Activated CD4-positive, CD25-positive, alpha-beta regulatory T cell treated with anti-CD3 and anti-CD28 coated beads, Interleukin-2, amount 50 U/mL, for 24 hours (primary cell): Measurements from ENCODE around the gene MTF1.

Experiments
- ATAC-seq, 2 donors: fragments of 150-1000 bp; cut with Tn5 transposase; one replicate each; pipeline ENCODE4 v1.10.0; 2021; ENCODE audit warnings: mild to moderate bottlenecking in 1 of 2, moderate library complexity in 1 of 2

MTF1 gene

DNA sequence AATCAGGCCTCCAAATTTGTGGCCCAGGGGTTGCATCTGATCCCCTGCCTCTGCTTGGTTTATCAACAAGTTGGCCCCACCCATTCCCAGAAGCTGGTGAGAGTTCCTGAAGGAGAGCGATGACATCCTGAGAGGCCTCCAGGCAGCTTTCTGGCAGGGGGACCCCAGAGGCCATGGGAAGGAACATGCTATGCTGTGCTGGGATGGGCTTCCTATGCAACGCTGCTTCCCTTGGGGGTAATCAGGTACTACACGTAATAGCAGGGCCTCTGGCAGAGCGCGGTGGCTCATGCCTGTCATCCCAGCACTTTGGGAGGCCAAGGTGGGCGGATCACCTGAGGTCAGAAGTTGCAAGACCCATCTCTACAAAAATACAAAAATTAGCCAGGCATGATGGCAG lies 8.4 kb upstream of the MTF1 start:
- ATAC-seq = no peak

DNA sequence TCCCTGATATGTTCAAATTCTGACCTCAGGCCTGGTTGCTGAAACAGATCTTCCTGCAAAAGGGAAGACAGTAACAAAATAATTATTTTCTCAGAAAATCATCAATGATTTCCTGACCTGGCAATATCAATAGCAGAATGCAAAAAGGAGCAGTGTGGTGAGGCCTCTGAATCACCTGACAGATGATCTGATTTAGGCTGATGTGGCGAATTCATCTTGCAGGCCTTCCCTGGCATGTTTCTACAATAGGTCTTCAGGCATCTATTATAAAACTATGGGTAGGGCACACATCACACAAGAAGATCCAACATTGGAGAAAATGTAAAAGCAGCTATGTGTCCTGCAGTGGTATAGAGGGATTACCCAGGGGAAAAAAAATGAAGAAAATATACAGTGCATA lies 7.1 kb upstream of the MTF1 start:
- ATAC-seq = no peak

DNA sequence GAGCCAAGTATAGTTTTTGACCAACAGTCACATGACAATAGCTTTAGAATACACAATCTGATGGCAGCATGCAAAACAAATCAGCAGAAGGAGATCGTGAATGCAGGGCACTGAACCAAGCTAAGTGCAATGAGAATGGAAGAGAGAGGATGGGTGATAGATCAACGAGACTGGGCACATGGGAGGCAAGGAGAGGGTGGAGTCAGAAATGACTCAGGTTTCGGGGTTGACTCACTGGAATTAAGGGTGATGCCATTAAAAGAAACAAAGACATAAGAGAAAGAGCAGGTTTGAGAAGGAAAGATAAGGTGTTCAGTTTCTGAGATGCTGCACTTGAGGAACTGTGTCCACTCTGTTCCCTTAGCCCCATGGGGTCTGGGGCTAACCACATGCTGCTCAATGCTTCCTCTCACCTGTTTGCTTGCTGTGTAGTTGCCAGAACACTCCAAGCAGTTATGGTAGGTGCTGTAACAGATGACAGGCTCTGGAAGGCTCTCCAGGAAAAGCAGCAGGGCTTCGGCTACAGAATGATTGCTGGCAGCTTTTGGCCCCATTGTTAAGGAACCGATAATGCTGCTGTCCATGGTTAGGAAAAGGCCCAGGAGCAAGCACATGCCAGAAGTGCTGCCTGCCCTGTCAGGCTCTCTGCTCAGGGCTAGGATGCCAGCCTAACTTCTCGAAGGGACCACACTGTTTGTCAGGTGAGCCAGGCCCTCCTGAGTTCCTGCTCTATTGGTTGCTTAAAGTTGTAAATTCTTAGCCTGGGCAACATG lies 6.1 kb upstream of the MTF1 start:
- peak; percentile 81 to 87 for ATAC-seq

DNA sequence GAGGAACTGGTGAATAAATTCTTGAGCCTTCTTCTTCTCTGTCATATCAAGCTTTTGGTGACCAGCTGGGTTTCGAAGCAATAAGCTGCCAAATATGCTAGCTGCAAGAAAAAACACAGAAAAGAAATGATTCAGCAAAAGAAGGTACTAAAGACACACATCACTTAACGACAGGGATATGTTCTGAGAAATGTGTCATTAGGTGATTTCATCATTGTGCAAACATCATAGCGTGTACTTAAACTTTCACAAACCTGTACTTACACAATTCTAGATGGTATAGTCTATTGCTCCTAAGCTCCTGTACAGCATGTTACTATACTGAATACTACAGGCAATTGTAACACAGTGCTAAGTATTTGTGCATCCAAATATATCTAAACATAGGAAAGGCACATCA lies 2.9 kb upstream of the MTF1 start:
- ATAC-seq = no peak

DNA sequence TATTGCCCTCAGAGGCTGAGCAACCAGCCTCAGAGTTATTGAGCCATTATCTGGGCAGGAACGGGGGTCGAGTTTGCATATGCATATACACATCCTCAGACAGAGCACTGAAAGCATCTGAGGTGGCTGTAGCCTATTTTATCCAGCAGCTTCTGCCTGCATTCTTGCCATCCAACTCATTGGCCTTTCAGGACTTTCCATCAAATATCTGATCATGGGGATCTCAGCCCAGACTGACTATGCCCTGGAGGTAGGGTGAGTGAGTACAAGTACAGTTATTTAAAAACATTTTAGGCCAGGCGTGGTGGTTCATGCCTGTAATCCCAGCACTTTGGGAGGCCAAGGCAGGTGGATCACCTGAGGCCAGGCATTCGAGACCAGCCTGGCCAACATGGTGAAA lies 1.8 kb upstream of the MTF1 start:
- ATAC-seq = no peak

DNA sequence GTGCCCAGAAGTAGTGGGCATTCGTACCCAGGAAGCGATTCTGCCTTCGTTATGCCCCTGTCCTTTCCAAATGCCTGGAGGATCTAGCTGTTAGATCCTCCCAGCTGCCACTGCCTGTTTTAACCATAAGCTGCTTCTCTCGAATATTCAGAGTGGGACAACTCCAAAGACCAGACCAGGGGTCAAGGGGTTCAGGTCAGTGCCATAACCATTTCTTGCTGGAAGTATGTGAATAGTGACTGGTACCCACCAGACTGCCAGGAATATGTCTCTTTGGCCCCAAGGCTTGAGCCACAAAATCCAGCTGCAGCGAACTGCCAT lies 914 bp upstream of the MTF1 start:
- no peak for ATAC-seq

DNA sequence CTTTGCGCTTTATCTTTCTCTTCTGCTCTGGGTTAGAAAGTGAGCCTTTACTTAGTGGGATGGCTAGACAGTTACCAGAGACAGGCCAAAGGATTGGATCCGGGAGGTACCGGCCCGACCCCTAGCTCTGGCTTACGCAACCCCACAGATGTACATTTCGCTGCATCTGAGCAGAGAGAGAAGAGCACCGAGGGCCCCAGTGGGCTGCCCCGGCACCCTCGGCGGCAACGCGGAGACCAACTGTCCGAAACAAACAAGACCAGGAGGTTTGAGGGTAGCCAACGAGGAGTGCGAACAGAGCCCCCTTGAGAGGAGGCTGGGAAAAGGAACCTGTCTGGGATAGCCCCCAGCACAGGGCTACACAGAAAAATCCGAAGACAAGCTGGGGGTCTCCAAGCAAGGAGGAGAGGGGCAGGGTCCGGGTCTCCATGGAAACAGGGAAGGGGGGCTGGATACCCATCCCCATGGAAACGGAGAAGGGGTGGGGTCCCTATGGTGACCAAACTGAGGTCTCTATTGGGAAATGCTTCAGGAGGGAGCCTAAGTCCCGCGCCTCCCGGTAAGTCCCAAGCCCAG lies 373 bp downstream of the MTF1 start:
- peak in 1 of 2 donors; percentile 1 for ATAC-seq

DNA sequence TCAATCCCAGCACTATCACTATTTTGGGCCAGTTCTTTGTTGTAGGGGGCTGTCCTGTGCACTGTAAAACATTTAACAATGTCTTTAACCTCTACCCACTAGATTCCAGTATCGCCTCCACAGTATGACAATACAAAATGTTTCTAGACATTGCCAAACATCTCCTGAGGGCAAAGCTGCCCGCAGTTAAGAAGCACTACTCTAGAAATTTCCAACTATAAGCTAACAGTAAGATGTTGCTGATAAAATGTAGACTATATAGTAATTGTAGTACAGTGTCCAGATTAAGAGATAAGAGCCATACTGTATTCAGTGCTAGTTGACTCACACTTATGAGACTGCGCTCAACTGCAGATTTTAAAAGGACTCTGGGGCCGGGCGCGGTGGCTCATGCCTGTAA lies 5.0 kb downstream of the MTF1 start:
- ATAC-seq = peak in 1 of 2 donors; percentile 2

DNA sequence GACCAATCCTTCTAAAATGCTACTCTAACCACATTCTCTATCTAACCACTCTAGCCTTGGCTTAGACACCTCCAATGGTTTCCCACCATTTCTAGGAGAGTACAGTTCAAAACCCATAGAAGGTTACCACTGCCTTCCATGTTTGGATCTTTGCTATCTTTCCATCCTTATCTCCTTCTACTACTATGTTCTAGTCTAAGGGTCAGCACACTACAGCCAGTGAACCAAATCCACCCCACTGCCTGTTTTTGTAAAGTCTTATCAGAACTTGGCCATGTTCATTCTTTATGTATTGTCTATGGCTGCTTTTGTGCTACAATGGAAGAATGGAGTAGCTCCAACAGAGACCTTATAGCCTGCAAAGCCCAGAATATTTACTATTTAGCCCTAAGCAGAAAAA lies 6.2 kb downstream of the MTF1 start:
- ATAC-seq = no peak

DNA sequence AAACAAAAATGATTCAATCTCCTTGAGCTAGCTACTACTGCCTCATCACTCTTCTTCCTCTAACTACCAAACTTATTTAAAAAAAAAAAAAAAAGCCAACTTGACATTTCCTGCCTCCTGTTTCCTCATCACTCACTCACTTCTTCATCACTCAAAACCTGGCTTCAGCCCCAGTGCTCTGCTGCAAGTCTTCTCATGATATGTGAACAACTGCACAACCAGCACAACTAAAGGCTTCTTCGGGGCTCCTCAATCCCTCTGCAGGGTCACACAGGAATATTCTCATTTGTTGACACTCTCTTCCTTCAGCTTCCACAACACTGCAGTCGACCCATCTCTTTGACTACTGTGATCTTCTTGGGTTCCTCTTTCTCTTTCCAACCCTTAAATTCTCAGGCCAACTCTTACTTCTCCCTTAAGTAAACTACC lies 7.6 kb downstream of the MTF1 start:
- ATAC-seq = no peak

DNA sequence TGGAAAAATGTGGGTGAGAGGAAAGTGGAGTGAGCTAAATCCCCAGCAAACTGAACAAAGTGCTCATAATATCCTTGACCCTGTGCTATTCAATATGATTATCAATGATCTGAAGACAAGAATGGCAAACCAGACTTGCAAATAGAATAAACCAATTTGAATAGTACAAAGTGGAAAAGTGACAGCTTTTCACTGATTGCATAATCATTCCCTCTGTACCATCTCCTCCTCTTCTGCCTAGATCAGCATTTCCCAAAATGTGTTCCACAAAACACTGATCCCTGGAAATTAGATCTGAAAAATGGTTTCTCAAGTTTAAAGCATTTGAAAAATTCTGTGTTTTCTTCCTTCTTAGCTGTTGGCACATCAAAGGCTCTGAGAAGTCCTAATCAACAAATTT lies 8.1 kb downstream of the MTF1 start:
- no peak for ATAC-seq

DNA sequence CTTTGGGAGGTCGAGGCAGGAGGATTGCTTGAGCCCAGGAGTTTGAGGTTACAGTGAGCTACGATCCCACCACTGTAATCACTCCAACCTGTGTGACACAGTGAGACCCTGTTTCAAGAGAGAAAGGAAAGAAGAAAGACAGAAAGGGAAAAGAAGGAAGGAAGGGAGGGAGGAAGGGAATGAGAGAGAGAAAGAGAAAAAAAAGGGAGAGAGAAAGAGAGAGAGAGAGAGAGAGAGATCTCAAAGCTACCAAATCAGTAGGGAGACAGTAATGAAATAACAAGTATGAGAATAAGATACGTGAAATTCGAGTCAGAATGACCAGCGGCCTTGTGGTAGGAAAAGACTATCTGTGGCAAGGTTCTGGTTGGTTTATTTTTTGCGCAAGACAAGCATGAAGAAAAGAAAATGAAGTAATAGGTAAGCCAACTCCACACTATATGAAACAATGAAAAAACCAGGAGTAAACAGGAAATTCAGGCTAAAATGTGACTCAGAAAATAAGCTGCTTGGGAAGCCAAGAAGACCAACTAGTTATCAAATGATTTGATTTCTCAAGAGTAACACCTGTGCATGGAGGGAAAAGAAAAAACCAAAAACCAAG lies 8.9 kb downstream of the MTF1 start:
- no peak for ATAC-seq

DNA sequence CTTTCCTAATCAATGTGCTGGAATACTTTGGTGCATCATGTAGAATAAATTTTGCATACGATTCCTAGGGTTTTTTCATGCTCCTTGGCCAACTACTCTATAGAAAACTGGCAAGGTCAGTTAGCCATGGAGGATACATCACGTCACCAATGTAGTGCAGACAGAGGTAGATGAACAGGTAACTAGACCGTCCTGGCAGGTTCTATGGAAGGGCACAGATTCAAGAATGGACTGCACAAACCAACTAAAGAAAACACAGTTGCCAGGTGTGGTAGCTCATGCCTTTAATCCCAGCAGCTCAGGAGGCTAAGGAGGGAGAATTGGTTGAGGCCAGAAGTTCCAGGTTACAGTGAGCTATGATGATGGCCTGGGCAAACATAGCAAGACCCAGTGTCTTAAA lies 9.9 kb downstream of the MTF1 start:
- no peak for ATAC-seq

DNA sequence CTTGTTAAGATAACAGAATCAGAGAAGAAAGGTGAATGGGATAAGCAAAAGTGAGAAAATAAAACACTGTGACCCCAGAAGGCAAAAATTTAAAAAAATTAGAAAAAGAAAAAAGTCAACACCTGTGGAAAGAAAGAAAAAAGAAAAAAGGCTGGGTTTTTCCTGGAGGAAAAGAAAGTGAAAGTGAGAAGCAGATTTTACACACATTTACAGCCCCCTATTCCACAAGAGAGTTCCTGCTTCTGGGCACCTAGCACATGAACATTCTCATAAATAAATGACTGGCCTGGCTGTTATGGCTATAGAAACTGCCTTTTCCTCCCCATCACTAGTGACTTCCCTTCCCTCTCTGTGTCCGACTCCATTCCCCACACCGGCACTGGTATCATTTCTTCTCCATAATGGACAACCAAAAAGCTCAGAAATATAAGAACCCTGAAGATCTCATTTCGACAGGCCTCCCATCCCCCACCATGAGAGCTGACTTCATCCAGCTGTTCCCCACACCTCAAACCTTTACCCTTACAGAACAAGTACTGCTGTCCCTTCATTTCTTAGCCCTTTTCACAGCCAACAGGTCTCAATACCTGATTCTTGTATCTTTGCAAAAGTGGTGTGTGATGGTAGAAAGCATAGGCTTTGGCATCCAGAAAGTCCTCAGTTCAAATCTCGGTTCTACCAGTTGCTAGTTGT lies 12.6 kb downstream of the MTF1 start:
- no peak for ATAC-seq

DNA sequence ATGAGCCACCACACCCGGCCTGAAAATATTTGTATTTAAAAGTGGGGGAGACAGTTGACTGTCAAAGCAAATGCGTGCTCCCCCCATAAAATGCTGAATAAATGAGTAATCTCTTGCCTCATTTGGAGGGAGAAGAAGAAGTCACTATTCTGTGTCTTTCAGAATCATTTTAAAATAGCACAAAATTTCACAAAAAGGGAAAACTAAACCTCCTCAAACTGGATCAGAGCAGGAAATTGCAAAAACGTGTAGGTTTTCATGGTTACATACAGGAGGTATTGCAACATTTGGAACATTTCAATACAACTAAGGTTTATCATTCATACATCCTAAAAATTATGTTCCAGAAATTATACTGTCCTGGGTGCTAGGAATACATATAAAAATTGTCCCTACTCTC lies 13.6 kb downstream of the MTF1 start:
- ATAC-seq = no peak

DNA sequence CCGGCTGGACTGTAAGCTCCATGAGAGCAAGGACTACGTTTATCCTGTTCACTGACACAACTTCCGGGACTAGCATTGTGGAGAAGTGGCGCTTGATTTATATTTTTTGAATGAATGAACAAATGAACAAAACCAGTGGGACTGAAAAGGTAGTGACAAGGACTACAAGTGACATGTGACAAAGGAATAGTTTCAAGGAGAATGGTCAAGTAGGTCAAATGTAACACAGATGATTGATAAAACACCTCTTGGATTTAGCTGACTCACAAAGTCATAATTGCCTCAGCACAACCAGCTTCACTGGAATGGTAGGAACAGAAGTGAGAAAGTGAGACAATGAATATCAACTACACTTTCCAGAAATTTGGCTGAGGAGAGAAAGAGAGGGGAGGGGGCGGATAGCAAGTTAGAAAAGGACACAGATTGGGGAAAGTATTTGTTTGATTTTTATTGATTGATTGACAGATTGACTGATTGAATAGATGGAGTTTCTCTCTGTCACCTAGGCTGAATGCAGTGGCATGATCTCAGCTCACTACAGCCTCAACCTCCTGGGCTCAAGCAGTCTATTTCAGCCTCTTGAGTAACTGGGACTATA lies 14.2 kb downstream of the MTF1 start:
- ATAC-seq = no peak

DNA sequence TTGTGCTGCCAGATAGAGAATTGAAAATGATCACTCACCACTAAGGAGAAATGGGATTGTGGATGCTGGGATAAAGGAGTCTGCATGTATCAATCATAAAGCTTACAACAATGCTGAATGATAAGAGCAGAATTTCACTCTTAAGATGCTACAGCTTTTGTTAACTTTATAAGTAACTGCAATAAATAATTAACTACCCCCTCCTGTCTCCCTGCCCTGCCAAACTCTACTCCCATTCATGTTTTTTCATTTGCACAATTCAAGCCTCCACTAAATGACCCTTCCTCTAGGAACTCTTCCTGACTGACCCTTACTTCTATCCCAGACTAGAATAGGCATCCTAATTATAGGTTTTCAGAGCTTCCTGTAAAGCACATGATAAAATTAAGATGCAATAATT lies 14.9 kb downstream of the MTF1 start:
- ATAC-seq = no peak

DNA sequence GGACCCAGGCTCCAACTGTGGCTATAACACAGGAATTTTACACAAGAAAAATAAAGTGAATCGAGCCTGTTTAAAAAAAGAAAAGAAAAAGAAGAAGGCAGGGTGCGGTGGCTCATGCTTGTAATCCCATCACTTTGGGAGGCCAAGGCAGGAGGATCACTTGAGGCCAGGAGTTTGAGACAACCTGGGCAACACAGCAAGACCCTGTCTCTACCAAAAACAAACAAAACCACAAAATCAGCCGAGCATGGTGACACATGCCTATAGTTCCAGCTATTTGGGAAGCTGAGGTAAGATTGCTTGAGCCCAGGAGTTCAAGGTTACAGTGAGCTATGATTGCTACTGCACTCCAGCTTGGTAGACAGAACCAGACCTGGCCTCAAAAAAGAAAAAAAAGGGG lies 17.7 kb downstream of the MTF1 start:
- ATAC-seq = no peak

DNA sequence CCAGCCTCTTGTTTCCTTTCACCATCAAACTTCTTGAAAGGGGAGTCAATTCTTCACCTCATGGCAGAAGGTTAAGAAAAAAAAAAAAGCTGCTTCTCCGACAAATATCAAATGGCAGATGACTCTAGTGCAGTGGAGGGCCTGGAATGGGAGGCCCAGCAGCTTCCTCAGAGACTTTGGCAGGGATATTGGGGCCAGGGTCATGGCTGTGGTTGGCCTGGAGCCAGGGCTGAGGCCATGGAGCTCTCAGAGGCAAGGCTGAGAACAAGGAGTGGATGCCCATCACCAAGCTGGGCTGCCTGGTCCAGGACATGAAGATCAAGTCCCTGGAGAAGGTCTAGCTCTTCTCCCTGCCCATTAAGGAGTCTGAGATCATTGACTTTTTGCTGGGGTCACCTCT lies 18.7 kb downstream of the MTF1 start:
- no peak for ATAC-seq

DNA sequence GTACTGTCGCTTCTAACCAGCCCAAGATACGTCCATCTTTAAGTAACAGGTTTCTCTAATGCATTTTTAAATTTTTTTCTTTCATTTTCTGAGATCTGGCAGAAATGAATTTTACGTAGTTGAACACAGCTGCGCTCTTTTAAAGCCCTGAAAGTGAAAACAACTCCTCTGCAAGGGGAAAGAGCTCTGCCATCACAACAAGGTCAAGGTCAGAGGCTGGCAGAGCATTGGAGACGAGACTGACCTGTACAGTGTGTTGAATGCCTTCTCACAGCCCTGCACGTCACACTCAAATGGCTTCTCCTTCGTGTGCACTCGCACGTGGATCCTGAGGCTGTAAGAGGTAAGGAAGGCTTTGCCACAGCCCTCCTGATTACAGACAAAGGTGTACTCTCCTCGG lies 19.7 kb downstream of the MTF1 start:
- ATAC-seq = no peak

DNA sequence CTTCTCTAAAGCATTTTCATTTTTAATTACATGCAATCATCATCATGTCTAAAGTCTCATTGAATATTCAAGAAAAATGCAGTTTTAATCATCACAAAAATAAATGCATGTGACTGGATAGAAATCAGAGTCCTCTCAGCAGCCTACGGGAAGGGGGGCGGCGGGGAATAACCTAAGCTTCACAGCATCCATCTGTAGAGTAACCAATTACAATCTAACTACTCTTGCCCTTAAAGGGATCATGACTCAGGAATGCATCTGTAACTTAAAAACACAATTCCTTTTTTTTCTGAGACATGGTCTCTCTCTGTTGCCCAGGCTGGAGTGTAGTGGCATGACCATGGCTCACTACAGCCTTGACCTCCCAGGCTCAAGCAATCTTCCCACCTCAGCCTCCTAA lies 22.6 kb downstream of the MTF1 start:
- no peak for ATAC-seq

DNA sequence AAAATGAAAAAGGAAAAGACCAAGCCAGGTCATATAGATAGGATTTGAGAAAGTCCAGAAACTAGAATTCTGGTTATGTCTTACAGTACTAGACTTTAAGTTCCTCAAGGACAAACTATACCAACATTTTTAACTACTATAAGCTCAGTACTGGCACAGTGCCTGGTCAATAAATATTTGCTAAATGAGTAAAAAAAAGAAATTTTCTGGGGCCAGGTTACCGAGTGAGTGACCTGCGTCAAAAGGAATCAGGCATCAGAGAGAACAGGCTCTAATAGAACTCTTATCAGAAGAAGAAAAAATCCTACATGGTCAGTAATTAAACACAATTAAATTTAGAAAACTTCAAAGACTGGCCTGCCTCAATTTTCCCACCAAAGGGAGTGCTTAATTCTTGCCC lies 27.6 kb downstream of the MTF1 start:
- ATAC-seq = no peak

DNA sequence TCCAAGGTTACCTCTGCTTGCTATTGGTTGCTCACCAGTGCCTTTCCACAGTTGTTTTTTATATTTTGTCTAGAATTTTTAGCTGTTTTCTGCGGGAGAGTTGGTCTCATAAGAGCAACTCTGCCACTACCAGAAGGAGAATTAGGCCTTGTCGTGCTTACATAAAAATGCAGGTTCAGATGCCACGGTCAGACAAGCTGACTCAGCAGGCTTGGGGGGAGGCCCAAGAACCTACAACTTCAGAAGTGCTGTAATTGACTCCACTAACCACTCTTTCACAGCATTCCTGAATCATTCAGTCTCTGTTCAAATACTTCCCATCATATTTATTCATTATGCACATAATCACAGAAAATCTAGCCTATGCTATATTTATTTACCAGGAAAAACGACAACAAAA lies 28.3 kb downstream of the MTF1 start:
- no peak for ATAC-seq
